HEK293T (cell line): ENCODE data around the gene PAPPA2.

Experiments
- CTCF ChIA-PET: fragments of 350-600 bp; formaldehyde crosslinking; extraction: SDS; loops from one replicate; lab custom pipeline; 2021; ENCODE audit warnings: antibody characterized with exemption, inconsistent platforms; lab: Yijun Ruan, JAX
- POLR2A ChIA-PET: fragments of 350-600 bp; formaldehyde crosslinking; extraction: SDS; loops from one replicate; lab custom pipeline; 2020; ENCODE audit warnings: antibody characterized with exemption, inconsistent platforms; lab: Yijun Ruan, JAX
- DNase-seq: peaks from one replicate; pipeline ENCODE4 v3.0.0; 2012; ENCODE audit warnings: mixed read lengths; ENCODE audit errors: extremely low spot score
- ARNT ChIP-seq: fragments of 450-650 bp; IDR thresholded peaks from 2 replicates; pipeline ENCODE4 v1.6.1; 2017; ENCODE audit warnings: mild to moderate bottlenecking
- BHLHE40 ChIP-seq: fragments of 450-650 bp; IDR thresholded peaks from 2 replicates; pipeline ENCODE4 v1.6.1; 2016; ENCODE audit warnings: mild to moderate bottlenecking, moderate library complexity, borderline replicate concordance
- CTBP1 ChIP-seq: fragments of 450-650 bp; IDR thresholded peaks from 2 replicates; pipeline ENCODE4 v1.6.1; 2016; ENCODE audit warnings: borderline replicate concordance
- ELF4 ChIP-seq: fragments of 450-650 bp; IDR thresholded peaks from 2 replicates; pipeline ENCODE4 v1.6.1; 2017; ENCODE audit warnings: antibody characterized with exemption
- FOXA1 ChIP-seq: fragments of 450-650 bp; IDR thresholded peaks from 2 replicates; pipeline ENCODE4 v1.6.1; 2016; ENCODE audit warnings: mild to moderate bottlenecking
- FOXK2 ChIP-seq: fragments of 450-650 bp; IDR thresholded peaks from 2 replicates; pipeline ENCODE4 v1.6.1; 2016; ENCODE audit warnings: mild to moderate bottlenecking
- FOXM1 ChIP-seq: fragments of 450-650 bp; IDR thresholded peaks from 2 replicates; pipeline ENCODE4 v1.6.1; 2017; ENCODE audit warnings: mild to moderate bottlenecking, borderline replicate concordance
- HDGF ChIP-seq: fragments of 450-650 bp; IDR thresholded peaks from 2 replicates; pipeline ENCODE4 v1.6.1; 2017; ENCODE audit warnings: antibody characterized with exemption, borderline replicate concordance
- L3MBTL2 ChIP-seq: fragments of 450-650 bp; conservative IDR thresholded peaks from 2 replicates; pipeline ENCODE4 v1.6.1; 2016; ENCODE audit warnings: mild to moderate bottlenecking
- LEF1 ChIP-seq: fragments of 450-650 bp; IDR thresholded peaks from 2 replicates; pipeline ENCODE4 v1.6.1; 2017; ENCODE audit warnings: mild to moderate bottlenecking, borderline replicate concordance
- NFRKB ChIP-seq: fragments of 450-650 bp; IDR thresholded peaks from 2 replicates; pipeline ENCODE4 v1.6.1; 2016; ENCODE audit warnings: mild to moderate bottlenecking, moderate library complexity
- SP1 ChIP-seq: fragments of 450-650 bp; IDR thresholded peaks from 2 replicates; pipeline ENCODE4 v1.6.1; 2017
- SUZ12 ChIP-seq: fragments of 450-650 bp; IDR thresholded peaks from 2 replicates; pipeline ENCODE4 v1.6.1; 2016; ENCODE audit warnings: mild to moderate bottlenecking
- TARDBP ChIP-seq: fragments of 450-650 bp; IDR thresholded peaks from 2 replicates; pipeline ENCODE4 v1.6.1; 2016
- ZNF384 ChIP-seq: fragments of 450-650 bp; IDR thresholded peaks from 2 replicates; pipeline ENCODE4 v1.6.1; 2016
- TF ChIP-seq, protein P1 (sequence below): fragments of 450-650 bp; IDR thresholded peaks from 2 replicates; pipeline ENCODE4 v1.6.1; 2016

Gene PAPPA2

DNA sequence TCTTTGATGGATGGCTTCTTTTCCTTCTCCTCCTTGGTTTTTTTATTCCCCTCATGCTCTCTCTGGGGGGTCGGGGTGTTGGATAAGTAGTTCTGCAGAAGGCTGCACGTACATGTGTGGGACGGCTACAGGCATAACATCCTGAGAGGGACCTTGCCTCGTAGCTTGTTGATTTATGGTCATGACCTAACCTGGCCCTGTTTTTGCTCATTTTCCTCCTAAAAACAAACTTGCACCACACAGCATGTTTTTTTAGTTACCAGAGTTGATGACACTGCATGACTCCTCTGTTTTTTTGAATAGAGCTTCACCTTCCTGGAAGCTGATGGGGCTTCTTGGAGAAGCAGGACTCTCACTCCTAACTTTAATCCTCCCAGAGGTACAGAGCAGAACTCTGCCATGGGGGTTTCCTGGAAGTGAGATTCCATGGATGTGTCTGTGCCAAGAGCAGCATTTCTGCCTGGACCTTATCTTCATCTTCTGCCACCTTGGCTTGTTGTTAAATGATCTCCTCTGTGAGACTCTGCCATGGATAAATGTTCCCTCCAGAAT, 114.7 kb downstream of the PAPPA2 start:
- CTCF ChIA-PET, result no interaction called here
- POLR2A ChIA-PET, result no interaction called here
- DNase-seq, result no peak
- no peak for TF ChIP-seq BHLHE40
- no peak for TF ChIP-seq LEF1
- TF ChIP-seq FOXK2, result no peak
- TF ChIP-seq SP1, result no peak
- no peak for TF ChIP-seq HDGF
- TF ChIP-seq SUZ12, result no peak
- TF ChIP-seq ELF4, result no peak
- TF ChIP-seq FOXM1, result no peak
- TF ChIP-seq NFRKB, result no peak
- no peak for TF ChIP-seq ARNT
- TF ChIP-seq TARDBP, result no peak
- TF ChIP-seq L3MBTL2, result no peak

- CTCF ChIA-PET, result no interaction called here
- DNase-seq, result no peak
- no peak for TF ChIP-seq ARNT
- no peak for TF ChIP-seq FOXM1
- TF ChIP-seq ELF4, result no peak
- TF ChIP-seq LEF1, result no peak
- no peak for TF ChIP-seq FOXK2
- TF ChIP-seq NFRKB, result no peak
- TF ChIP-seq HDGF, result no peak
- TF ChIP-seq, protein P1, sequence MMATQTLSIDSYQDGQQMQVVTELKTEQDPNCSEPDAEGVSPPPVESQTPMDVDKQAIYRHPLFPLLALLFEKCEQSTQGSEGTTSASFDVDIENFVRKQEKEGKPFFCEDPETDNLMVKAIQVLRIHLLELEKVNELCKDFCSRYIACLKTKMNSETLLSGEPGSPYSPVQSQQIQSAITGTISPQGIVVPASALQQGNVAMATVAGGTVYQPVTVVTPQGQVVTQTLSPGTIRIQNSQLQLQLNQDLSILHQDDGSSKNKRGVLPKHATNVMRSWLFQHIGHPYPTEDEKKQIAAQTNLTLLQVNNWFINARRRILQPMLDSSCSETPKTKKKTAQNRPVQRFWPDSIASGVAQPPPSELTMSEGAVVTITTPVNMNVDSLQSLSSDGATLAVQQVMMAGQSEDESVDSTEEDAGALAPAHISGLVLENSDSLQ, result no peak
- no peak for TF ChIP-seq BHLHE40
- no peak for TF ChIP-seq FOXA1
- no peak for TF ChIP-seq ZNF384
- TF ChIP-seq TARDBP, result no peak
- no peak for TF ChIP-seq CTBP1
- TF ChIP-seq L3MBTL2, result no peak
- no peak for TF ChIP-seq SP1
- no peak for TF ChIP-seq SUZ12
- POLR2A ChIA-PET, result no interaction called here
Measured at GRCh38 chr1:176579087-176579486, 116.1 kb downstream of the PAPPA2 start.

- TF ChIP-seq BHLHE40 (no peak), TARDBP (no peak), ARNT (no peak), FOXA1 (no peak), ZNF384 (no peak), HDGF (no peak), CTBP1 (no peak), SP1 (no peak), LEF1 (no peak), ELF4 (no peak), FOXK2 (no peak), NFRKB (no peak), L3MBTL2 (no peak), FOXM1 (no peak), SUZ12 (no peak)
- TF ChIP-seq, protein P1, result no peak
- ChIA-PET CTCF (no interaction called here), POLR2A (no interaction called here)
- DNase-seq, result no peak
Measured at GRCh38 chr1:176595217-176595616, 132.2 kb downstream of the PAPPA2 start.

GRCh38 chr1:176601348-176601747, 138.4 kb downstream of the PAPPA2 start:
- no peak for TF ChIP-seq ELF4
- no peak for TF ChIP-seq FOXK2
- TF ChIP-seq ARNT, result no peak
- no peak for TF ChIP-seq BHLHE40
- TF ChIP-seq SUZ12, result no peak
- no peak for TF ChIP-seq SP1
- no peak for TF ChIP-seq HDGF
- ChIA-PET CTCF (no interaction called here), POLR2A (no interaction called here)
- no peak for DNase-seq

DNA sequence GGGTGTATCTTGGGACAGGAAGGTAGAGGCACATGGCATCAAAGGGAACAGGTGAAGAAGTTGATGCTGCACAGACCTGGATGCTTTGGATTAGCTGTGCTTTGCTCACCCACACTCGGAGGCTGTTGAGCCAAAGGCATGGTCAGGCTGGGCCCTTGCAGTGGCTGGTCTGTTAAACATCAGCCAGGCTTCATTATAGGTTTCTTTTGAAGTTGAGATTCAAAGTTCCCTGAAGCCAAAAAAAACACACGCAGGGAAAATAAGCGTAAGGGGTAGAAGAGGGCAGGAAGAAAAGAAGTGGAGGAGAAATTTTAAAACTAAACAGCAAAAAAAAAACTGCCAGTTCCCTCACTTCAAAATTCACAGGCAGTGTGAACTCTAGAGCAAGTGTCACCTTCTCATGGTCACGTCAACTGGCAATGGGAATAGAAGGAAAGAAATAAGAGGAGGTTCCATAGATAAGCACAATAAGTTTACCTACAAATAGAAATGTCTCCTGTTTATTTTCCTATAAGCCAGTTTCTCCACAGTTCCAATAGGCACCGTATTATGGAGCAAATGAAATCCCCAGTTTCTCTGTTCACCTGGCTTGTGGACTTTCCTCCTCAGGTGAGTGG, 139.5 kb downstream of the PAPPA2 start:
- POLR2A ChIA-PET, result no interaction called here
- CTCF ChIA-PET, result no interaction called here
- TF ChIP-seq FOXM1 (no peak), HDGF (no peak)
- DNase-seq, result no peak

GRCh38 chr1:176603696-176604095, 140.7 kb downstream of the PAPPA2 start:
- POLR2A ChIA-PET, result no interaction called here
- CTCF ChIA-PET, result no interaction called here
- no peak for DNase-seq
- TF ChIP-seq CTBP1, result no peak
- TF ChIP-seq SUZ12, result no peak
- no peak for TF ChIP-seq L3MBTL2
- no peak for TF ChIP-seq TARDBP
- TF ChIP-seq BHLHE40, result no peak
- TF ChIP-seq SP1, result no peak
- TF ChIP-seq NFRKB, result no peak
- TF ChIP-seq ARNT, result no peak
- TF ChIP-seq ZNF384, result no peak
- no peak for TF ChIP-seq FOXM1
- TF ChIP-seq ELF4, result no peak
- TF ChIP-seq LEF1, result no peak
- TF ChIP-seq FOXK2, result no peak
- TF ChIP-seq HDGF, result no peak
- no peak for TF ChIP-seq FOXA1
- TF ChIP-seq, protein P1, result no peak
